HG03565 (cell line): ENCODE data around the gene CKAP2L.
"Not testable (repeated sequence)": the region's sequence is repeated elsewhere in the genome, so short reads cannot be mapped to it uniquely, and the experiment has no call there.

Experiments used
- ATAC-seq: cut with Tn5 transposase; IDR thresholded peaks from one replicate; pipeline ENCODE4 v1.9.1; 2021; ENCODE audit warnings: mild to moderate bottlenecking, moderate library complexity; ENCODE audit not compliant: unreplicated experiment

The CKAP2L gene

DNA sequence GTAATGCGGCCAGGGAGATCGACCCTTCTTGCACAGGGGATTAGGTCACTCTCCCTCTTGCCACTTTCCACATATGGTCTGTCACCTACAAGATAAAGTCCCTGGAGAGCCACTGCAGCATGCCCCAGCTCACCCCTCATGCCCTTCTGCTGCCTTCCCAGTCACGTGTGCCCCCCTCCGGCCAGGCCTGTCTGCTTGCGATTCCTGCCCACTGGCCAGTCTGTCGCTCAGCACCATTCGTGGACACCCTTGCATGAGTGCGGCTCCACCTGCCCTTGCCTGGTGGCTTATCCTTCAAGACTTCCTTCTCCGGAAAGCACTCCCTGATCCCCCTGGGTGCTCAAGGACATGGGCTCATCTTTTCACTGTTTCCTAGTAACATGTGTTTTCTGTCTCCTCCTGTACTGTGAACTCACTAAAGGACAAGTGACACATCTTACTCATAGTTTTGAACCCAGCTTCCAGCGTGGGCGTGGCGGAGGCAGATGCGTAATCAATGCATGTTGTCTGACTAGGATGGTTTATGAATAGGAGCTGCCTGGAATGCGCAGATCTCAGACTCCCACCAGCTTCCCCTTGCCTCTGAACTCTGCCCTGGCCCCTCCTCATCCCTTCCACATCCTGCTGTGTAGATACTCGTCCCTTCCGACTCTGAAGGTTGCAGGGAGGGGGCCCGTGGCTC lies 51.4 kb downstream of the CKAP2L start:
- ATAC-seq, result no peak

DNA sequence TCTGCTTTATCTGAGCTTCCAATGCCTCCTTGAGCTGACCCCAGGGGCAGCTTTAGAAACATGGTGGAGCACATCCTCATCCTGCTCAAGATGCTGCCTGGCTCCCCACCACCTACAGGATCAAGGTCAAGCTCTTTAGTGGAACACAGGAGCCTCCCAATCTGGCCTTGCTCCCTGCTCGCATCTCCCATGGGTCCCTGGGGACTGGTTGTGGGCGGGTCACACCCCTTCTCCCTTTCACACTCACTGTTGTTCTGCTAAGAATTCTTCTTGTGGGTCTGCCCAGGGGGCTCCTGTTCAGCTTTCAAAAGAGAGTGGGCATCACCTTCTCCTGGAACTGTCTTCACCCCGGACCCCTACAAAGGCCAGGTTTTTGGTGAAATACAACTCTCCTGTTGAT lies 51.9 kb downstream of the CKAP2L start:
- ATAC-seq, result no peak

DNA sequence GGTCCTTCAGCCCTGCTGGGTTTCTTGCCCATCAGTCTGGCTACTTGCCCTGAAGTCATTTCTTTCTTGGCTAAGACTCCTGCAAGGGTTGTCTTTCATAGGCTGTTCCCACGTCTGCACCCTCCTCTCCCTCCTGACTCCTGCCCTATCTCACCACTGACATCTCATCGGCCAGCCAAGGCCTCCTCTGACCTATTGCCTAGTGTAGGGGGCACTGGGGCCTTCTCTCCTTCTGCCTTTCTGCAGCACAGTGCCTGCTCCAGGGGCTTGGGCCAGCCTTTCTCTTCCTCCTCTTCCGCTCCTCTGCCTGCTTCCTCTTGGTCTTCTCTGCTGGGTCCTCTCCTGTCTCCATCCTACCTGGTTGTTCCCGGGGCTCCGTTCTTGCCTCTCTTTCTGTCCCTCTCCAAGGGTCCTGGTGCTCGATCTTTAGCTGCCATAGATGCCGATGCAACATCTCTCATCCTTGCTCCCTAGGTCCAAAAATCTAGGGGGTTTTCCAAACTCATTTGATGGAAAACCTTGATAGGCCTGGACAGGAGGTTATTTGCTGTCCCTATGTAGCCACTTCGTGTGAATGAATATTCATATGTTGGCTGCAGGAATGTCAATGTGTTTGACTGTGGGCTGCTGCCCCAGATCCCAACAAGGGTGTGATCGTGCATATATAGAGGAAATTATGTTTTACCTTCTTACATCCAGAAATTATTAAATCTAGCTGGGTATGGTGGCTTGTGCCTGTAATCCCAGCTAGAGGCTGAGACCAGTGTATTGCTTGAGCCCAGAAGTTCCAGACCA lies 53.3 kb downstream of the CKAP2L start:
- no peak for ATAC-seq

DNA sequence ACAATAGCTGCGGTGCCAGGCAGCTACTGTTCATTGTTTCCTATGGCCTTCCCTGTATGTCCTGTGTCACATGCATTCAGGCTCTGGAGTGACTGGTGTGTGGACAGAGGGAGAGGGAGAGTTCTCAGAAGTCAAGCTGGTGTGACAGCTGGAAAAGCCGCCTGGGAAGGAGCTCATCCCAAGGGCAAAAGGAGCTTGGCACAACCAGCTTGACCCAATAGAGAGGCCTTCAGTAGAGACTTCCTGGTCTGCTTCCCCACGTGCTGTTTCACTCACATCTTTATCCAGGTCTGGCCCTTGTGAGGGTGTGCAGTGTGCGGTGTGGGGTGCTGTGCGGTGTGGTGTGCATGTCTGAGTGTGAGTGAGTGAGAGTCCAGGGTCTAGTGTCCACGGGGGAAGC lies 54.7 kb downstream of the CKAP2L start:
- ATAC-seq, result no peak

DNA sequence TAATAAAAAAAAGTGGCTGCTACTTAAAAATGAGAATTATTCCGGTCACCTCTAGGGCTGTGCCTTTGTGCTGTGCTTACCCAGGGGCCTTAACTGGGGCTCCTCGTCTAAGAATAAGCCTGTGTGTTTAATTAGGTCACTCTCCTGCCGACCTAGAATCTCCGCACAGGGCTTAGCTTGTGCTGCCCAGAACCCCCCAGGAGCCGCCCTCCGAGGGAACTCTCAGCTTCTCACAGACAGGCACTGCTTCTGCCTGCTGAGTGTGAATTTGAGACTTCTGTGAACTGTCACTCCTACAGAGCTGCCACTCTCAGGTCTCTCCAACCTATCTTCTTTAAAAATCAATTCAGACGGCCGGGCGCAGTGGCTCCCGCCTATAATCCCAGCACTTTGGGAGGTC lies 55.4 kb downstream of the CKAP2L start:
- ATAC-seq, result no peak

DNA sequence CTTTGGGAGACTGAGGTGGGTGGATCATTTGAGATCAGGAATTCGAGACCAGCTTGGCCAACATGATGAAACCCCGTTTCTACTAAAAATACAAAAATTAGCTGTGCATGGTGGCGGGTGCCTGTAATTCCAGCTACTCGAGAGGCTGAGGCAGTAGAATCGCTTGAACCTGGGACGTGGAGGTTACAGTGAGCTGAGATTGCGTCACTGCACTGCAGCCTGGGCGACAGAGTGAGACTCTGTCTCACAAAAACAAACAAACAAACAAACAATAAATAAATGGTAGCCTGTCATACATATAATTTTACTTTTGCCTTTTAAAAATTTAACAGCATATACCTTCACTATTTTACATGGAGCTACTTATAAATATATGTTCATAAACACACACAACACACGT lies 57.5 kb downstream of the CKAP2L start:
- ATAC-seq, result not testable (repeated sequence)

DNA sequence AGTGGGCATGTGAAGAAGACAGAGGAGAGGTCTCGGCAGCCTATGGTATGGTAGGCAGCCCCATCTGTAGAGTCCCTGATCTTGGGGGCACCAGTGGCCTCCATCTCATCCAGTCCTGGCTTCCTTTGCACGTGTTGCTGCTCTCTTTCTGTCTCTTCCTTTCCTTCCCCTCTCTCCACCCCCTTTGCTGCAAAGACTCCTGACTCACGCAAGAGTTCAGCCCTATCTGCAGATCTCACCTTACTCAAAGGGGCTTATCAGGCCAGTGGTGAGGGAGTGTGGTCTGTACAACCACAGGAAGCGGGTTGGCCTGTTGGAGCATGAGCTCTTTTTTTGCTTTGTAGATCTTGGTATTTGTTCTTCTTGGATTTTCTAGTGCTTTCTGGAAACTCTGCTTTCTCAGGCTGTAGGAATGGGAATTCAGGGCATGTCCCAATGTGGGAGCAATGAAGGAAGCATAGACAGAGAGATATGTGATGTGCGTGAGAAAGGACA lies 58.2 kb downstream of the CKAP2L start:
- ATAC-seq, result no peak

DNA sequence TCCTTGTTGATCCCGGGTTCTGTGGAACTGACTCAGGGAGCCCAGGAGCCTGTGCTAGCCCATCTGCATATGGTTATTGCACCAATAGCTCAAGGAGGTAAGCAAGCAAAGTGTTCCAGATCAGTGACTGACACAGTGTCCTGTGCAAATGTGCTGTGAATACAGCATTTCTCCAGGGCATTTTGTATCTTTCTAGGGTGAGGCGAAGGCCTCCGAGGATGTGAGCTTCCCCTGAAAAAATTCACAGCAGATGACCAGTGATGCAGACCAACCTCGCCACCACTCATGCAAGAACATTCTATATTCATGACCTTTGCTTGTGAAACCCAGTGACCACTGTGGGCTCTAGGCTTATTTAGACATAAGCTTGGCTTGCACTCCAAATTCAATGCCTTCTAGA lies 58.8 kb downstream of the CKAP2L start:
- no peak for ATAC-seq

DNA sequence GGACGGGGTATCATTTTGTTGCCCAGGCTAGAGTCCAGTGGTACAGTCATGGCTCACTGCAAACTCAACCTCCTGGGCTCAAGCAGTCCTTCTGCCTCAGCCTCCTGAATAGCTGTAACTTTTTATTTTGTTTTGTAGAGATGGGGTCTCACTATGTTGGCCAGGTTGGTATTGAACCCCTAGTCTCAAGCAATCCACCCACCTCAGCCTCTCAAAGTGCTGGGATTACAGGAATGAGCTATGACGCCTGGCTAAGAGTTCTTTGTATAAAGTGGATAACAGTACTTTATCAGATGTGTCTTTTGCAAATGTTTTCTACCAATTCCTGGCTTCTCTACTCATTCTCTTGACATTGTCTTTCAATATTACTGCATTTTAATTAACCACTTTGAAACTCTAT lies 60.7 kb downstream of the CKAP2L start:
- no peak for ATAC-seq

DNA sequence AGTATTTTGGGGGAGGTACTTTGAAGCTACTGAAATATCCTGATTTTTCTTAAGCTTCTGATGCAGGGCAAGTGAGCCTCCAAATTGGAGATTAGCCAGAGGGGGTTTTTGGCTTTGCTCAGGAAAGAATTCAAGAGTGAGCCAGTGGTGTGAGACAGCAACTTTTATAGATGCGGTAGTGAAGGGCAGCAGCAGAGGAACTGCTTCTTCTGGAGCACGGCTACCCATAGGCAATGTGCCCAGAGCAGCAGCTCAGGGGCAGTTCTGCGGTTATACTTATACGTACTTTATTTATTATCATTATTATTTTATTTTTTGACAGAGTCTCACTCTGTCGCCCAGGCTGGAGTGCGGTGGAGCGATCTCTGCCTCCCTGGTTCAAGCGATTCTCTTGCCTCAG lies 63.4 kb downstream of the CKAP2L start:
- ATAC-seq, result no peak

DNA sequence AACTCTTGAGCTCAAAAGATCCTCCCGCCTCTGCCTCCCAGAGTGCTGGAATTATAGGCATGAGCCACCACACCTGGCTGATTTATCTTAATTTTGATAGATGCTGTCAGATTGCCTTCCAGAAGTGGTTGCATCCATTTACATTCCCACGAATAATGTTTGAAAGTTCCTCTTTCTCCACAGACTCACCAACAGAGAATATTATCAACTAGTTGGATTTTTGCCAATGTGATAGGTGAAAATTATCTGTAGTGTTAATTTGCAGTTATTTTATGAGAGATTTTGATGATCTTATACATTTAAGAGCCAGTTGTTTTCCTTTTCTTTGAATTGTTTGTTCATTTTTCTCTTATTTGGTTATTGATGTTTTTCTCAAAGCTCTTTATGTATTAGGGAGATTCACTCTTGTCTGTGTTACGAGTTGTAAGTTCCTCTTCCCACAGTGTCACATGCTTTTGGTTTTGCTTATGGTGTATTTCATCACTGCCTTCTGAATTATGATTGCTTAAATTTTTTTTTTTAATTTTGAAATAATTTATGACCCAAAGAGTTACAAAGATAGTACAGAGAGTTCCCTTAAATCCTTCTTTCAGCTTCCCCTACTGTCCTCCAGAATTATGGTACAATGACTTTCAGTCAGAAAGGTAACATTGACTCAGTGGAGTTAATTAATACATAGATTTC lies 64.3 kb downstream of the CKAP2L start:
- no peak for ATAC-seq

DNA sequence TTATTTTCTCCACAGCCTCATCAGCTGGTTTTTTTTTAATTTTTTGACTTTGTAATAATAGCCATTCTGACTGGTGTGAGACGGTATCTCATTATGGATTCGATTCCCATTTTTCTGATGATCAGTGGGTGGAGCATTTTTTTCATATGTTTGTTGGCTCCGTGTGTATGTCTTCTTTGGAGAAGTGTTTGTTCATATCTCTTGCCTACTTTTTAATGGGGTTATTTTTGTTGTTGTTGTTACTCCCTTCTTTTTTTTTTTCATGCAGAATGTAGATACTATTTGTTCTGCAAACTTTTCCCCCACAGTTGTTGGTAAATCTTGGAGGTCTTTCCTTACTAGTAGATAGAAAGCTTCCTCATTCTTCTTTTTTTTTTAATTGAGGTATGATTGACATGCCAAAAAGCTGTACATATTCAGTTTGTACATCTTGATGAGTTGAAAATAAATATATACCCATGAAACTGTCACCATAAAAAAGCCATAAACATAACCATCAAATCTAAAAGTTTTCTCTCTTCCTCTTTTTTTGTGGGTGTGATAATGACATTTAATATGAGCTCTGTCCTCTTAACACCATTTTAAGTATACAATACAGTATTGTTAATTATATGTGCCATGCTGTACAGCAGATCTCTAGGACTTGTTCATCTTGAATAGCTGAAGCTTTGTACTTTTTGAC lies 65.4 kb downstream of the CKAP2L start:
- no peak for ATAC-seq

DNA sequence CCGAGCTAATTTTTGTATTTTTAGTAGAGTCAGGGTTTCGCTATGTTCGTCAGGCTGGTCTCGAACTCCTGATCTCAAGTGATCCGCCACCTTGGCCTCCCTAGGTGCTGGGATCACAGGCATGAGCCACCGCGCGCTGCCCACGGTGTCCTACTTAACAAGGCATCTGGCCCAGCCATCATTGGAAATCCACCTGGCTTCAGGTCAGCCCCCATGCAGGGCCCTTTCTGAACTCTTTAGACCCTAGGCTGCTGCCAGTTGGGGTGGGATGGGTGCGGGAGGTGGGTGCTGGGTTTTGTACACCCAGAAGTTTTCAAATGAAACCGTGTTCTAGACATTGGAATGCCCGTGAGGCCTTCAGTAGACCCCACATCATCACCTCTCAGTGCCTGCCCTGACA lies 70.2 kb downstream of the CKAP2L start:
- no peak for ATAC-seq

DNA sequence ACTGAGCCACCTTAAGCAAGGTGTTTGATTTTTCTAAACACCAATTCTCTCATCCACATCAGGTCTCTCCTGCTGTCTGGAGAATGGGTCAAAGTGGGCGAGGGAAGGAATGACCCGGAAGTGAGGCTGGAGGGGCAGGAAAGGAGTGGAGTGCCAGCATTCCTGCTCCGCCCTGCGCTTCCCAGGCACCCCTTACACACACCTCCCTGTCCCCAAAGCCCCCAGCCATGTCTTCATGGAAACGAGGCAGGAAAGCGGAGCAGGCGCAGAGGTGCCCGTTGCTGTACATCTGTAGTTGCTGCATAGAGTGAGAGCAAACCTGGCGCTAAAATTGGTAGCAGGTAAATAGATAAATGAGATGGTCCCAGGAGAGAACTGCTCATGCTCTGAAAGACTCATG lies 70.8 kb downstream of the CKAP2L start:
- ATAC-seq, result no peak

DNA sequence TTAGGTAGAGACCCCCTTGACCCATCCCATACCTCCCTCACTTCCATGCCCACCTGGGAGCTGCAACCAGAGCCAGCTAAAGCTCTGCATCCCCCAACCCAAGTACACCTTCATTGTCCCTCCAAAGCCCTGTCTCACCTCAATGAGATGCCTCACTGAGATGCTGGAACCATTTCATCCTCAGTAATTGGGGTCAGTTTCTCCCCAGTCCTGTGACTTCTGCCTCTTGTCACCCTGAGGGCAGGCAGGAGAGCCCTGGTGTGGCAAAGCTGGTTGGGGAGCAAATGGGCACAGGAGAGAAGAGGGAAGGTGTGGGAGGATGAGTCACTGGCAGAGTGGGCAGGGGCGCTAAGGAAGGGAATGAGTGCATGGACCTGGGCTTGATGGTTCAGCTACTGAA lies 71.5 kb downstream of the CKAP2L start:
- no peak for ATAC-seq

DNA sequence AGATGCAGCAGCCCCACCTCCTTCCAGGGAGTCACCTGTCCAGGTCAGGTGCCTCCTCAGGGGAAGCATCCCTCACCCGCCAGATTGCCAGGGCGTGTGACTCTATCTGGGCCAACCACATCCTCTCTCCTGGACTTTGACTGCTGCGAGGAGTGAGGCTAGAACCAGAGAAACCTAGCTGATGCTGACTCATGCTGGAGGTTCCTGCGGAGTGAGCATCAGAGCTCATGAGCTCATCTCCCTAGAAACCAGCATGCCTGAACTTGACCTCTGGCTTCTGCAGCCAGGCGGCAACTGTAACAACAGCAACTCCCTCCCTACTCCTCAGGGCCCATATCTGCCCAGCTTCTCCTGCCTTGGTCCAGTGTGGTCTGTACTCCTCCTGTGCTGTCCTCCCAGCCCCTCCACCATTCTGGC lies 71.9 kb downstream of the CKAP2L start:
- peak; percentile 88 for ATAC-seq

DNA sequence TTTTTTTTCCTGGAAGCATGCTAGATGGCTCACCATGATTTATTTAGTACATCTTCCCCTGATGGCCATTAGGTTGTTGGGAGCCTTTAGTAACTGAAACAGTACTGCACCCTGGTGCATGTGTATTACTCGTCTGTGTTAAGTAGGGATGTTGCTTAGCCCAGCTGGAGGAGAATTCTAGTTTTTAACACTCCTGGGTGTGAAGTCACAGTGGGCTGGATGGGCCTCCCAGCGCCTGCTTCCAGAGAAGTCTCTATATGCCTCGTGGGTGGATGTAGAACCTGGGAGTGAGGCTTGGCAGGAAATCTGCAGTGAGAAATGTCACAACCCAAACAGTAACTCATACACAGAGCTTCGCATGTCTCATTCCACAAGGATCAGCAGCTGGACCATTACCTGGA lies 72.5 kb downstream of the CKAP2L start:
- no peak for ATAC-seq

DNA sequence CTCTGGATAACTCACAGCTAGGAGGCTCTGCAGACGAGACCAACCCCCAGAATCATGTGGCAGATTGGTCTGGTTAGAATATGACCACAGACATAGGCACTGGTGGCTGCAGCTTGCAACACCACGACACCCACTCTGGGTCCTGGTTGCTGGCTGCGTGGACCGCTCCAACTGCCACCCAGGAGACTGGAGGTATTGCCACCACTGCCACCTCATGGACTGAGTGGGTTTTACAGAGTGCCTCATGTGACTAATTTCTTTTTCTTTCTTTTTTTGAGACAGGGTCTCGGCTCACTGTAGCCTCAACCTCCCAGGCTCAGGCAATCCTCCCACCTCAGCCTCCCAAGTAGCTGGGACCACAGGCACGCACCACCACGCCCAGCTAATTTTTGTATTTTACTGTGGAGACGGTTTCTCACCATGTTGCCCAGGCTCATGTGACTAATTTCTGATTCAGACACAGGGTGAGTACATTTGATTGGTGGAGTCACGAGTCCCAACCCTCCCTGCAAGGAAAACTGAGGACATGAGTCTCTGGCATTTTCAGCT lies 73.5 kb downstream of the CKAP2L start:
- ATAC-seq, result peak; percentile 37

DNA sequence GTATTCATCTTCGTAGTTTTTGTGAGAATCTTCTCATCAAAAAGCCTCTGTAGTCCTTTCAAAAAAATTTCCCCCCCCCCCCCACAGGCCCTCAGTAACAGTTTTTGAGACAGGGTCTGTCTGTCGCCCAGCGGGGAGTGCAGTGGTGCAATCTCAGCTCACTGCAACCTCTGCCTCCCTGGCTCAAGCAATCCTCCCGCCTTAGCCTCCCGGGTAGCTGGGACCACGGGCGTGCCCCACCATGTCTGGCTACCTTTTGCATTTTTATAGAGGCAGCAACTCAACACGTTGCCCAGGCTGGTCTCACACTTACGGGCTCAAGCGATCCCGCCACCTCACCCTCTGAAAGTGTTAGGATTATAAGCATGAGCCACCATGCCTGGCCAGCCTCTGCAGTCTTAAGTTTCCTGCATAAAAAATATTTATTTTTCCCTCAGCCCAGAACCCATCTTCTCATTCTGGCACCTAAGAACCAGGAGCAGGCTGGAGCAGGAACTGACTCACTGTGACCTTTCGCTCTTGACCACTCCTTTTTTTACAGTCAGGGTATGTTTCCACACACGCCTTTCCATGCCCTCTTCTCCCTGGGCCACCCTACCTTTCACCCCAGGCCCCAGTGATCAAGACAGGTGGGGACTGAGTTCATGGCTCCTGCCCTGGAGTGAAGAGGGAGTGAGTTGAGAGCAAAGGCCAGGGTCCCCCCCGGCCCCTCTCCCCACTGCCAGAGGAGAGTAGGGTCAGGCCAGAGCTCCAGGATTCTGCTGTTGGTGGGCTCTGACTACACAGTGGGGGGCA lies 76.1 kb downstream of the CKAP2L start:
- ATAC-seq, result no peak

DNA sequence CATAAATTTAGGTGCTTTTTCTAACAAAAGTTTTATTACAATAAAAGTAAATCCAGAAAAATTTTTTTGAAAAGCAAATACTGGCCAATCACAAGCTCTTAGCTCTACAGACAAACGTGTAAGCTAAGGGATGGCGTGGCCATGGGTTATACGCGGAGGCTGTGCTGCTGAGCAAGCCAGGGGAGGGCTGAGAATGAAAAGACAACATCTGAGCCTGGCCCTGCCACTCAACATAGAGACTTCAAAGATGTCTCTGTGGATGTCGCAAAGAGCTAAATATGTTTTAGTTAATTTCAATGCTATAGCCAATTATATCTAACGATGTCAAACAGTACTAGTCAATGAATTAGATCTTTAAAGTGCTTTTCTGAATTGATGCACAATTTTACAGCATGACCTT lies 76.9 kb downstream of the CKAP2L start:
- ATAC-seq, result no peak
